H7 (cell line): Measurements from ENCODE around the gene AMD1. TPM values are rescaled to one million over a fixed set of nuclear protein-coding genes. Genes with fewer than 3 reads are reported as not detected.

Experiments used
- DNase-seq: peaks from one replicate; pipeline ENCODE4 v3.0.0; 2012
- H3K27me3 ChIP-seq: 2 replicates; pipeline ENCODE4 v1.6.0; 2011; ENCODE audit warnings: mild to moderate bottlenecking, low read length; ENCODE audit not compliant: control insufficient read depth, insufficient read depth
- H3K36me3 ChIP-seq: replicated peaks from 2 replicates; pipeline ENCODE4 v1.5.1; 2011; ENCODE audit warnings: low read length; ENCODE audit not compliant: control insufficient read depth, insufficient read depth
- H3K4me3 ChIP-seq: 2 replicates; pipeline ENCODE4 v1.5.1; 2011; ENCODE audit warnings: low read depth, mild to moderate bottlenecking, control low read depth, low read length, moderate library complexity; ENCODE audit not compliant: insufficient read depth
- total RNA-seq: library from RNA; depleted of rRNA; stranded (reverse); fragments of >200 nt; shearing (Covaris generic); gene quantifications from 2 replicates; pipeline ENCODE4 v1.2.3, GENCODE V29; 2014; rRNA removed

Gene AMD1
- total RNA-seq, 1 experiment from 2014 or later, result 129 TPM

DNA sequence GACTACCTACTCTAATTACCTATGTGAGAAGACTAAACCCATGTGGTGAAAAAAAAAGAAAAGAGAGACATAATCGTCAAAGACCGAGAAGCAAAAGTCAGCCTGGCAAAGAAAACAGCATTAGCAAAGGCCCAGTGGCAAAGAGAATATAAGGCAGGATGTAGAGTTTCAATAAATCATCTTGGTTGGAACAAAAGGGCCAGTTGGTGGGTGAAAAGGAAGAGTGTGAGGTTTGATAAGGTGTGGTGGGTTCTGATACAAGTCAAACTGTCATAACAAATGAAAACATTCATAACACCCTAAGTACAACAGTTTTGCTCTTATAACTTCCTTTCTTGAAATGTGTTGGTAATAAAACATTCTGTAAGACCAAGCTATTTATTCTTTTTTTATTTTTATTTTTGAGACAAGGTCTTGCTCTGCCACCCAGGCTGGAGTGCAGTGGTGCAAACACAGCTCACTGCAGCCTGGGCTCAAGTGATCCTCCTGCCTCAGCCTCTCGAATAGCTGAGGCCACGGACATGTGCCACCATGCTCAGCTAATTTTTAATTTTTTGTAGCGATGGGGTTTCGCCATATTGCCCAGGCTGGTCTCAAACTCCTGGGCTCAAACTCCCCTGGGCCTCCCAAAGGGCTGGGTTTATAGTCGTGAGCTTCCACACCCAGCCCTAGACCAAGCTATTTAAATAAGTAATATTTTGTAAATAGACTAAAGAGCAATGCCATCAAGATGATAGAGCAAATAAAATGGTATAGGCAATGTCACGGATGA, 65.0 kb downstream of the AMD1 start:
- H3K4me3 ChIP-seq, result no peak overlapping the region
- no peaks in the 10 kb centered on the region for H3K36me3 ChIP-seq
- H3K27me3 ChIP-seq, result no peaks in the 10 kb centered on the region
- no peak for DNase-seq

DNA sequence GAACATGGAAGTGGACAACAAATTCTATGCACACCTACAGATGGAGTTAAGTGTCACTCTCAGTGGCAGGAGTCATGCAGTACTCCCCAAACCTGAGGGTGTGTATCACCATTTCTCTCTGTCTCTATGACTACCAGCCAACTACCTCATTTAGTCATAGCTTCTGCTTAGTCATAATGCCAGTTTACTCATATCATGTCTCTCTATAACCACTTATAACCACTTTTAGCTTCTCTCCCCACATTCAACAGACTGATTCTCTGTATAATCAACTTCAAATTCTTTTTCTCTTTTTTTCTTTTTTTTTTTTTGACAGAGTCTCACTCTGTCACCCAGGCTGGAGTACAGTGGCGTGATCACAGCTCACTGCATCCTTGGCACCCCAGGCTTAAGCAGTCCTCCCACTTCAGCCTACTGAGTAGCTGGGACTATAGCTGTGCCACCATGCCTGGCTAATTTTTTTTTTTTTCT, 70.1 kb downstream of the AMD1 start:
- no peak for DNase-seq
- H3K36me3 ChIP-seq, result no peaks in the 10 kb centered on the region
- no peaks in the 10 kb centered on the region for H3K27me3 ChIP-seq
- no peak overlapping the region for H3K4me3 ChIP-seq

Other genes starting within 250 kb of the AMD1 start
- 2.3 and 5.2 TPM in 2 replicates for gene CDK19, start 59.3 kb upstream of the AMD1 start, total RNA-seq
- gene GTF3C6, start 83.9 kb downstream of the AMD1 start, total RNA-seq, result 37.1 and 46.0 TPM in 2 replicates
- gene RPF2, start 107.3 kb downstream of the AMD1 start, total RNA-seq, result 35.5 and 46.2 TPM in 2 replicates
- gene SLC16A10, start 212.7 kb downstream of the AMD1 start, total RNA-seq, result 5.1 and 7.9 TPM in 2 replicates